ENCODE measurements around the gene CHN2. TPM values are rescaled to one million over a fixed set of nuclear protein-coding genes. Genes with fewer than 3 reads are reported as not detected.

CHN2 gene
- total RNA-seq, 6 experiments from 2014 or later, result not detected

GRCh38 chr7:29476916-29477315 is 282.3 kb downstream of the CHN2 start:
- no peak for TF ChIP-seq CTCF (IDR thresholded peaks at IDR 0.05)

GRCh38 chr7:29478226-29478625 is 283.7 kb downstream of the CHN2 start:
- Mint-ChIP-seq H3K9me3 (no peaks in the 10 kb centered on the region), H3K27ac (no peak overlapping the region), H3K4me1 (ENCODE audit: low read depth) (no peaks in the 10 kb centered on the region), H3K27me3 (ENCODE audit: insufficient read depth) (peaks cover 17% of the 10 kb centered on the region), H3K36me3 (ENCODE audit: low read depth) (no peaks in the 10 kb centered on the region), H3K4me3 (no peak overlapping the region)
- DNase-seq, result no peak
- no peak for TF ChIP-seq CTCF (IDR thresholded peaks at IDR 0.05)

More at GRCh38 chr7:29476916-29477315, 282.3 kb downstream of the CHN2 start:
- no peak overlapping the region for H3K4me3 Mint-ChIP-seq
- no peaks in the 10 kb centered on the region for H3K4me1 Mint-ChIP-seq (ENCODE audit: low read depth)
- H3K36me3 Mint-ChIP-seq (ENCODE audit: low read depth), result no peaks in the 10 kb centered on the region
- H3K9me3 Mint-ChIP-seq, result no peaks in the 10 kb centered on the region
- peaks cover 23% of the 10 kb centered on the region for H3K27me3 Mint-ChIP-seq (ENCODE audit: insufficient read depth)
- no peak for DNase-seq
- H3K27ac Mint-ChIP-seq, result no peak overlapping the region

- H3K27me3 Mint-ChIP-seq (ENCODE audit: insufficient read depth), result peaks cover 17% of the 10 kb centered on the region
- H3K27ac Mint-ChIP-seq, result no peak overlapping the region
- H3K9me3 Mint-ChIP-seq, result no peaks in the 10 kb centered on the region
- H3K4me1 Mint-ChIP-seq (ENCODE audit: low read depth), result no peaks in the 10 kb centered on the region
- no peak overlapping the region for H3K4me3 Mint-ChIP-seq
- DNase-seq, result no peak
- no peaks in the 10 kb centered on the region for H3K36me3 Mint-ChIP-seq (ENCODE audit: low read depth)
- TF ChIP-seq CTCF (IDR thresholded peaks at IDR 0.05), result no peak
These were observed 284.2 kb downstream of the CHN2 start for GRCh38 chr7:29478687-29479240.

GRCh38 chr7:29479301-29480200 is 285.0 kb downstream of the CHN2 start:
- TF ChIP-seq CTCF (IDR thresholded peaks at IDR 0.05), result no peak
- DNase-seq, result no peak

GRCh38 chr7:29480451-29480850 is 285.9 kb downstream of the CHN2 start:
- DNase-seq, result no peak
- peaks cover 7% of the 10 kb centered on the region for H3K27me3 Mint-ChIP-seq (ENCODE audit: insufficient read depth)
- no peak for TF ChIP-seq CTCF (IDR thresholded peaks at IDR 0.05)
- H3K9me3 Mint-ChIP-seq, result no peaks in the 10 kb centered on the region
- no peak overlapping the region for H3K4me3 Mint-ChIP-seq
- no peak overlapping the region for H3K27ac Mint-ChIP-seq
- no peaks in the 10 kb centered on the region for H3K4me1 Mint-ChIP-seq (ENCODE audit: low read depth)
- H3K36me3 Mint-ChIP-seq (ENCODE audit: low read depth), result no peaks in the 10 kb centered on the region

More at GRCh38 chr7:29479301-29480200, 285.0 kb downstream of the CHN2 start:
- Mint-ChIP-seq H3K27me3 (ENCODE audit: insufficient read depth) (peaks cover 13% of the 10 kb centered on the region), H3K36me3 (ENCODE audit: low read depth) (no peaks in the 10 kb centered on the region), H3K4me1 (ENCODE audit: low read depth) (no peaks in the 10 kb centered on the region), H3K9me3 (no peaks in the 10 kb centered on the region), H3K27ac (no peak overlapping the region), H3K4me3 (no peak overlapping the region)

Data from HFFc6 (cell line).